Measurements from ENCODE around the gene SYCE1L. TPM values are rescaled to one million over a fixed set of nuclear protein-coding genes. Genes with fewer than 3 reads are reported as not detected.

The SYCE1L gene
- total RNA-seq, 1 experiment from 2014 or later, result not detected

- no peak for DNase-seq (ENCODE audit: low read depth)
Observed at GRCh38 chr16:77250400-77250799, 51.2 kb downstream of the SYCE1L start.

Other genes with a start within 250 kb of the SYCE1L start
- gene MON1B, start 8.2 kb upstream of the SYCE1L start, total RNA-seq (2014; rRNA removed; shearing (Covaris generic)), result 7.4 and 12.0 TPM in 2 replicates
- not detected in 2 replicates for gene ADAMTS18, start 235.6 kb downstream of the SYCE1L start, total RNA-seq (2014; rRNA removed; shearing (Covaris generic))

Data from RPMI7951 (cell line).